ENCODE results near the gene FBXO31. TPM values are rescaled to one million over a fixed set of nuclear protein-coding genes. Genes with fewer than 3 reads are reported as not detected.

Gene FBXO31
- total RNA-seq, 2 donors from 2014 or later = 57.9 to 161 TPM

- ATAC-seq (ENCODE audit: insufficient number of reproducible peaks, low FRiP score, low read depth) (no peak), DNase-seq (ENCODE audit: low spot score) (no peak)
- H3K9me3 ChIP-seq = no peaks in the 10 kb centered on the region
- H3K27ac ChIP-seq = no peak overlapping the region
- peaks cover 4 to 18% of the 10 kb centered on the region in 2 donors for H3K4me1 ChIP-seq (ENCODE audit: control insufficient read depth in 1 of 2, low read depth in 2 of 2)
- peaks cover 13% of the 10 kb centered on the region for H3K36me3 ChIP-seq
- TF ChIP-seq CTCF (IDR thresholded peaks at IDR 0.05) = no peak
- peak overlapping the region; percentile 49 for H3K4me3 ChIP-seq
- H3K27me3 ChIP-seq (replicated peaks; ENCODE audit: insufficient read depth) = no peaks in the 10 kb centered on the region
Measured at GRCh38 chr16:87351320-87351698, 32.3 kb downstream of the FBXO31 start.

GRCh38 chr16:87350681-87351319 is 32.8 kb downstream of the FBXO31 start:
- Histone ChIP-seq H3K9me3 (no peaks in the 10 kb centered on the region), H3K27me3 (replicated peaks; ENCODE audit: insufficient read depth) (no peaks in the 10 kb centered on the region), H3K36me3 (peaks cover 18% of the 10 kb centered on the region), H3K27ac (no peak overlapping the region), H3K4me3 (peak overlapping the region; percentile 49), H3K4me1 (ENCODE audit: control insufficient read depth in 1 of 2, low read depth in 2 of 2) (peaks cover 4 to 18% of the 10 kb centered on the region in 2 donors)
- ATAC-seq (ENCODE audit: insufficient number of reproducible peaks, low FRiP score, low read depth) = no peak
- TF ChIP-seq CTCF (IDR thresholded peaks at IDR 0.05) = no peak
- DNase-seq (ENCODE audit: low spot score) = no peak

- Histone ChIP-seq H3K4me1 (ENCODE audit: control insufficient read depth in 1 of 2, low read depth in 2 of 2) (peaks cover 4 to 18% of the 10 kb centered on the region in 2 donors), H3K27me3 (replicated peaks; ENCODE audit: insufficient read depth) (no peaks in the 10 kb centered on the region), H3K27ac (no peak overlapping the region), H3K4me3 (no peak overlapping the region), H3K36me3 (peaks cover 22% of the 10 kb centered on the region), H3K9me3 (no peaks in the 10 kb centered on the region)
- no peak for ATAC-seq (ENCODE audit: insufficient number of reproducible peaks, low FRiP score, low read depth)
- no peak for DNase-seq (ENCODE audit: low spot score)
- no peak for TF ChIP-seq CTCF (IDR thresholded peaks at IDR 0.05)
Measured at GRCh38 chr16:87350031-87350430, 33.5 kb downstream of the FBXO31 start.

GRCh38 chr16:87348616-87349157 is 34.9 kb downstream of the FBXO31 start:
- no peak for TF ChIP-seq CTCF (IDR thresholded peaks at IDR 0.05)
- Histone ChIP-seq H3K27ac (no peak overlapping the region), H3K4me3 (no peak overlapping the region), H3K9me3 (no peaks in the 10 kb centered on the region), H3K36me3 (peaks cover 22% of the 10 kb centered on the region), H3K4me1 (ENCODE audit: control insufficient read depth in 1 of 2, low read depth in 2 of 2) (peaks cover 4 to 18% of the 10 kb centered on the region in 2 donors), H3K27me3 (replicated peaks; ENCODE audit: insufficient read depth) (no peaks in the 10 kb centered on the region)
- no peak for DNase-seq (ENCODE audit: low spot score)
- ATAC-seq (ENCODE audit: insufficient number of reproducible peaks, low FRiP score, low read depth) = no peak

- H3K4me3 ChIP-seq = no peak overlapping the region
- H3K27ac ChIP-seq = no peak overlapping the region
- H3K36me3 ChIP-seq = peaks cover 27% of the 10 kb centered on the region
- ATAC-seq (ENCODE audit: insufficient number of reproducible peaks, low FRiP score, low read depth) = no peak
- no peaks in the 10 kb centered on the region for H3K27me3 ChIP-seq (replicated peaks; ENCODE audit: insufficient read depth)
- TF ChIP-seq CTCF (IDR thresholded peaks at IDR 0.05) = no peak
- H3K4me1 ChIP-seq (ENCODE audit: control insufficient read depth in 1 of 2, low read depth in 2 of 2) = peaks cover 4 to 18% of the 10 kb centered on the region in 2 donors
- H3K9me3 ChIP-seq = no peaks in the 10 kb centered on the region
- DNase-seq (ENCODE audit: low spot score) = no peak
Measured at GRCh38 chr16:87347932-87348615, 35.5 kb downstream of the FBXO31 start.

Data from thoracic aorta (tissue), 2 donors.